Parathyroid adenoma (tissue), 2 donors: Measurements from ENCODE around the gene XPNPEP3.
"Not testable (repeated sequence)": the region's sequence is repeated elsewhere in the genome, so short reads cannot be mapped to it uniquely, and the experiment has no call there.

Experiments
- H2AFZ ChIP-seq: fragments of 300-600 bp; sonication (generic); one replicate; pipeline ENCODE4 v1.7.0; 2017; ENCODE audit warnings: antibody characterized with exemption, mild to moderate bottlenecking
- H3K27ac ChIP-seq: fragments of 300-600 bp; sonication (generic); one replicate; pipeline ENCODE4 v1.7.0; 2017
- H3K27me3 ChIP-seq: fragments of 300-600 bp; sonication (generic); one replicate; pipeline ENCODE4 v1.7.0; 2017; ENCODE audit warnings: low read length; ENCODE audit not compliant: control insufficient read depth, insufficient read depth
- H3K36me3 ChIP-seq: fragments of 300-600 bp; sonication (generic); one replicate; pipeline ENCODE4 v1.7.0; 2017; ENCODE audit warnings: low read length; ENCODE audit not compliant: control insufficient read depth, insufficient read depth
- H3K4me1 ChIP-seq: fragments of 300-600 bp; sonication (generic); one replicate; pipeline ENCODE4 v1.7.0; 2017; ENCODE audit warnings: control low read depth
- H3K4me2 ChIP-seq: fragments of 300-600 bp; sonication (generic); one replicate; pipeline ENCODE4 v1.7.0; 2017; ENCODE audit warnings: low read length
- H3K4me3 ChIP-seq: fragments of 300-600 bp; sonication (generic); one replicate; pipeline ENCODE4 v1.7.0; 2017; ENCODE audit warnings: low read depth, low read length
- H3K79me2 ChIP-seq: fragments of 300-600 bp; sonication (generic); one replicate; pipeline ENCODE4 v1.7.0; 2017; ENCODE audit warnings: control low read depth
- H3K9ac ChIP-seq: fragments of 300-600 bp; sonication (generic); one replicate; pipeline ENCODE4 v1.7.0; 2017; ENCODE audit warnings: mild to moderate bottlenecking
- H3K9me3 ChIP-seq: fragments of 300-600 bp; sonication (generic); one replicate; pipeline ENCODE4 v1.7.0; 2017; ENCODE audit warnings: low read length; ENCODE audit not compliant: control insufficient read depth
- CTCF ChIP-seq: fragments of 300-600 bp; sonication (generic); IDR thresholded peaks from one replicate; pipeline ENCODE4 v1.7.0; 2017; ENCODE audit warnings: antibody characterized with exemption, mild to moderate bottlenecking
- donor health status: primary hyperparathyroidism.

XPNPEP3 gene

GRCh38 chr22:40908895-40909294 lies 51.9 kb downstream of the XPNPEP3 start:
- Histone ChIP-seq H3K4me2 (no peak overlapping the region), H3K27me3 (no peaks in the 10 kb centered on the region), H3K4me1 (no peaks in the 10 kb centered on the region), H3K36me3 (no peaks in the 10 kb centered on the region), H3K27ac (no peak overlapping the region), H2AFZ (no peak overlapping the region), H3K9ac (no peak overlapping the region), H3K79me2 (no peaks in the 10 kb centered on the region), H3K9me3 (no peaks in the 10 kb centered on the region), H3K4me3 (no peak overlapping the region)
- no peak for TF ChIP-seq CTCF

- H3K27me3 ChIP-seq = no peaks in the 10 kb centered on the region
- no peaks in the 10 kb centered on the region for H3K36me3 ChIP-seq
- no peak overlapping the region for H2AFZ ChIP-seq
- no peaks in the 10 kb centered on the region for H3K4me1 ChIP-seq
- no peaks in the 10 kb centered on the region for H3K9me3 ChIP-seq
- TF ChIP-seq CTCF = no peak
- H3K4me3 ChIP-seq = no peak overlapping the region
- H3K4me2 ChIP-seq = no peak overlapping the region
- no peak overlapping the region for H3K27ac ChIP-seq
- no peak overlapping the region for H3K9ac ChIP-seq
- H3K79me2 ChIP-seq = no peaks in the 10 kb centered on the region
Observed at GRCh38 chr22:40911772-40912171, 54.8 kb downstream of the XPNPEP3 start.

- not testable (repeated sequence) for H3K27ac ChIP-seq, H3K36me3 ChIP-seq
Observed at GRCh38 chr22:40912987-40913386, 56.0 kb downstream of the XPNPEP3 start.

GRCh38 chr22:40919446-40919845 lies 62.5 kb downstream of the XPNPEP3 start:
- H3K27me3 ChIP-seq = no peaks in the 10 kb centered on the region
- no peak overlapping the region for H3K9ac ChIP-seq
- H2AFZ ChIP-seq = no peak overlapping the region
- H3K4me3 ChIP-seq = no peak overlapping the region
- H3K9me3 ChIP-seq = no peaks in the 10 kb centered on the region
- no peak overlapping the region for H3K27ac ChIP-seq
- no peaks in the 10 kb centered on the region for H3K79me2 ChIP-seq
- TF ChIP-seq CTCF = no peak
- no peaks in the 10 kb centered on the region for H3K4me1 ChIP-seq
- no peak overlapping the region for H3K4me2 ChIP-seq
- no peaks in the 10 kb centered on the region for H3K36me3 ChIP-seq

More at GRCh38 chr22:40912987-40913386, 56.0 kb downstream of the XPNPEP3 start:
- not testable (repeated sequence) for H3K9me3 ChIP-seq, H3K4me1 ChIP-seq, H3K9ac ChIP-seq, H3K27me3 ChIP-seq, H3K4me3 ChIP-seq, H2AFZ ChIP-seq, H3K4me2 ChIP-seq, H3K79me2 ChIP-seq

- Histone ChIP-seq H3K4me2 (no peak overlapping the region), H3K79me2 (no peaks in the 10 kb centered on the region), H3K27ac (no peak overlapping the region), H3K27me3 (no peaks in the 10 kb centered on the region), H3K36me3 (no peaks in the 10 kb centered on the region), H2AFZ (no peak overlapping the region), H3K9me3 (no peaks in the 10 kb centered on the region), H3K4me3 (no peak overlapping the region), H3K4me1 (no peaks in the 10 kb centered on the region), H3K9ac (no peak overlapping the region)
- TF ChIP-seq CTCF = no peak
Observed at GRCh38 chr22:40920526-40920925, 63.6 kb downstream of the XPNPEP3 start.
